AG04449 (cell line): ENCODE measurements around the gene SLC13A2.

Experiments
- CTCF ChIA-PET: fragments of 350-600 bp; formaldehyde crosslinking; extraction: SDS; loops from one replicate; lab custom pipeline; 2021; ENCODE audit warnings: antibody characterized with exemption; lab: Yijun Ruan, JAX
- POLR2A ChIA-PET: fragments of 400-600, 350-600 bp; formaldehyde crosslinking; extraction: SDS; loops from one replicate; lab custom pipeline; 2020; ENCODE audit warnings: antibody characterized with exemption, inconsistent platforms; lab: Yijun Ruan, JAX
- DNase-seq: peaks from one replicate; pipeline ENCODE4 v3.0.0-alpha.2; 2010; ENCODE audit warnings: low read depth, low spot score
- H3K4me3 ChIP-seq: 2 replicates; pipeline ENCODE4 v1.5.1; 2011; ENCODE audit warnings: low read depth, mild to moderate bottlenecking, control low read depth, low read length
- TF ChIP-seq, protein P1 (sequence below): IDR thresholded peaks from one replicate; pipeline ENCODE4 v1.5.1; 2011; ENCODE audit warnings: mild to moderate bottlenecking, moderate library complexity, low read length, control low read depth, inconsistent platforms; ENCODE audit not compliant: insufficient read depth; ENCODE audit errors: missing control alignments

SLC13A2 gene

DNA sequence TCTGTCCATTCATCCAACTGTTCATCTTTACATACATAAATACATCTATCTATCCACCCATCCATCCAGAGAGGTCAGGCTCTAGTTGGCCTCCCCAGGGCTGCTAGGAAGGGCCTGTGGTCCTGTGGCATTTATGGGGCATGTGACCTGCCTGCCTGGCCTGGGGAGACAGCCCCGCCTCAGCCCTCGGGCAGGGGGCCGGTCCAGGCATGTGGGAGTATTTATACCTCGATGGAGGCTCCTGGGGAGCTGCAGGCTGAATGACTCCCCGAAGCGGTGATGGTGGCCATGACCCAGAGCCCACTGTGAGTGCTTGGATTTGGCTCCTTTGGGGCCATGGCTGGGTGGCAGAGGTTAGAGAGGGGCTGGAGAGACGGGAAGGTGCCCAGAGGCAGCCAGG lies 40.0 kb downstream of the SLC13A2 start:
- TF ChIP-seq, protein P1, sequence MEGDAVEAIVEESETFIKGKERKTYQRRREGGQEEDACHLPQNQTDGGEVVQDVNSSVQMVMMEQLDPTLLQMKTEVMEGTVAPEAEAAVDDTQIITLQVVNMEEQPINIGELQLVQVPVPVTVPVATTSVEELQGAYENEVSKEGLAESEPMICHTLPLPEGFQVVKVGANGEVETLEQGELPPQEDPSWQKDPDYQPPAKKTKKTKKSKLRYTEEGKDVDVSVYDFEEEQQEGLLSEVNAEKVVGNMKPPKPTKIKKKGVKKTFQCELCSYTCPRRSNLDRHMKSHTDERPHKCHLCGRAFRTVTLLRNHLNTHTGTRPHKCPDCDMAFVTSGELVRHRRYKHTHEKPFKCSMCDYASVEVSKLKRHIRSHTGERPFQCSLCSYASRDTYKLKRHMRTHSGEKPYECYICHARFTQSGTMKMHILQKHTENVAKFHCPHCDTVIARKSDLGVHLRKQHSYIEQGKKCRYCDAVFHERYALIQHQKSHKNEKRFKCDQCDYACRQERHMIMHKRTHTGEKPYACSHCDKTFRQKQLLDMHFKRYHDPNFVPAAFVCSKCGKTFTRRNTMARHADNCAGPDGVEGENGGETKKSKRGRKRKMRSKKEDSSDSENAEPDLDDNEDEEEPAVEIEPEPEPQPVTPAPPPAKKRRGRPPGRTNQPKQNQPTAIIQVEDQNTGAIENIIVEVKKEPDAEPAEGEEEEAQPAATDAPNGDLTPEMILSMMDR: no peak
- ChIA-PET CTCF (interaction anchor here (0.8 to 2.5 kb wide), 5 partner anchors 10 to 19 kb away, joined by 4 to 13 read pairs (median 5); no protein-coding TSS in a partner anchor), POLR2A (no interaction called here)

DNA sequence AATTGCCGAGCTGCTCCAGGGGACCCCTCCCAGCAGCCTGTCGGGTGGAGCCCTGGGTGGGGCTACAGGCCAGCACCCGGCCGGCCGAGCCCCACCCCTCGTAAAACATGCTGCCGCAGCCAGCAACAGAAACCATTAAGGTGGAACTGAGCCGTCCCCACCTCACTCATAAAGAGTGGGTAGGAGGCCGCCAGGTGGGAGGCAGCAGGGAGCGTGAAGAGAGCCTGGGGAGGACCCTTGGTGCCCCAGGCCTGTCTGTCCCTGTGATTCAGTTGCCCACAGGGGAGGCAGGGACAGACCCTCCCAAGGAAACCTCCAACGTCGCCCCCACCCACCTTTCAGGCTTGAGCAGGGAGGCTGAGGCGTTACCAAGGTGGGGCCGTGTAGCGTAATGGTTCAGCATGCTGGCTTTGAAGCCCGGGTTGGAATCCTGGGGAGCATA lies 41.1 kb downstream of the SLC13A2 start:
- POLR2A ChIA-PET: no interaction called here

More for the DNA sequence above, 40.0 kb downstream of the SLC13A2 start:
- no peak overlapping the region for H3K4me3 ChIP-seq
- DNase-seq: no peak

DNA sequence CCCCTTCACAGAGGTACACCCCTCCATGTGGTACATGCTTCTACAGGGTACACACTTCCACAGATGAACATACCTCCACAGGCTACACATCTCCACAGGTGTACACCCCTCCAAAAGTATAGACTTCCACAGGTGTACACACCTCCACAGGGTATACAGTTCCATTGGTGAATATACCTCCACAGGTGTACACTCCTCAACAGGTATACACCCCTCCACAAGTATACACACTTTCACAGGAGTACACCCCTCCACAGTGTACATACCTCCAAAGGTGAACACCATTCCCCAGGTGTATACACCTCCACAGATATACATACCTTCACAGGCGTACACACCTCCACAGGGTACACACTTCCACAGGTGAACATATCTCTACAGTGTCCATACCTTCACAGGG lies 42.1 kb downstream of the SLC13A2 start:
- ChIA-PET POLR2A (no interaction called here), CTCF (no interaction called here)
- TF ChIP-seq, protein P1: no peak
- no peak overlapping the region for H3K4me3 ChIP-seq
- no peak for DNase-seq

More for the DNA sequence above, 41.1 kb downstream of the SLC13A2 start:
- CTCF ChIA-PET: interaction anchor here (1.3 to 2.5 kb wide), 2 partner anchors 11 to 20 kb away, joined by 4 to 8 read pairs; no protein-coding TSS in a partner anchor
- TF ChIP-seq, protein P1: no peak
- DNase-seq: no peak
- no peak overlapping the region for H3K4me3 ChIP-seq

DNA sequence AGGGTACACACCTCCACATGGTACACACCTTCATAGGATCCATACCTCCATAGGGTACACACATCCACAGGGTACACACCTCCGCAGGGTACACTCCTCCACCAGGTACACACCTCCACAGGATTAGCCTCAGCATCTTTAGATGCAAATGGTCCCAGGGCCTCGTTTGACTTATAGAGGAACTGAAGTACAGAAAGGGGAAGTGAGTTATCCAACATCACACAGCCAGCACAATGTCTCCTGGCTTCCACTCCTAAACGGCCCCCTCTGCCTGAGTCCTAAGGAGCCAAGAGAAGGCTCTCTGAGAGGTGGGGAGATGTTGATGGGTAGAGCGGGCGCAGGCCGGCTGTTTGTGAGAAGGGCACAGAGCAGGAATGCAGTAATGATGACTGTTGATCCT lies 44.7 kb downstream of the SLC13A2 start:
- ChIA-PET CTCF (interaction anchor here (2.1 kb wide), 1 partner anchor 22 kb away, joined by 10 read pairs; no protein-coding TSS in a partner anchor), POLR2A (no interaction called here)
- TF ChIP-seq, protein P1: no peak
- DNase-seq: no peak
- no peak overlapping the region for H3K4me3 ChIP-seq

- H3K4me3 ChIP-seq: no peak overlapping the region
- ChIA-PET POLR2A (no interaction called here), CTCF (interaction anchor here (2.1 kb wide), 1 partner anchor 22 kb away, joined by 10 read pairs; no protein-coding TSS in a partner anchor)
- DNase-seq: no peak
- TF ChIP-seq, protein P1: no peak
Observed at GRCh38 chr17:28518578-28518977, 45.1 kb downstream of the SLC13A2 start.

DNA sequence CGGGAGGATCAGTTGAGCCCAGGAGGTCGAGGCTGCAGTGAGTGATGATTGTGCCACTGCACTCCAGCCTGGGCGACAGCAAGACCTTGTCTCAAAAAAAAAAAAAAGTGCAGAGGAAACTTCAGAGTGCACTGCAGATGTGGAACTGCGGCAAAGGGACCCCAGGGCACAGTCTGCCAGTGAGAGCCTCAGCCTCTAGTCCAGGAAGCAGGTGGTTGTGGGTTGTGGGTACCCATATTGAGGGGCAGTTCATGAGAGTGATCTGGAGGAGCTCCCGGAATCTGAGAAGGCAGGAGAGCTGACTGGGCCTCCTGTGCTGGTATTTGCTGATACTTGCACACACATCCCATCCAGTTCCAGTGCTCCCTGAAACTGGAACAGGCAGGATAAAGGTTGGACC lies 45.8 kb downstream of the SLC13A2 start:
- TF ChIP-seq, protein P1: no peak
- CTCF ChIA-PET: interaction anchor here (0.7 to 2.1 kb wide), 2 partner anchors 21 to 29 kb away, joined by 4 to 10 read pairs; no protein-coding TSS in a partner anchor
- DNase-seq: no peak
- POLR2A ChIA-PET: no interaction called here
- no peak overlapping the region for H3K4me3 ChIP-seq
